Activated CD4-positive, alpha-beta T cell treated with anti-CD3 and anti-CD28 coated beads for 24 hours (primary cell): Measurements from ENCODE around the gene C5orf58.

ENCODE experiments used
- DNase-seq, 2 donors: peaks; one replicate each; pipeline ENCODE4 v3.0.0-alpha.2; 2020; ENCODE audit warnings: low read depth in 2 of 2

Gene C5orf58

DNA sequence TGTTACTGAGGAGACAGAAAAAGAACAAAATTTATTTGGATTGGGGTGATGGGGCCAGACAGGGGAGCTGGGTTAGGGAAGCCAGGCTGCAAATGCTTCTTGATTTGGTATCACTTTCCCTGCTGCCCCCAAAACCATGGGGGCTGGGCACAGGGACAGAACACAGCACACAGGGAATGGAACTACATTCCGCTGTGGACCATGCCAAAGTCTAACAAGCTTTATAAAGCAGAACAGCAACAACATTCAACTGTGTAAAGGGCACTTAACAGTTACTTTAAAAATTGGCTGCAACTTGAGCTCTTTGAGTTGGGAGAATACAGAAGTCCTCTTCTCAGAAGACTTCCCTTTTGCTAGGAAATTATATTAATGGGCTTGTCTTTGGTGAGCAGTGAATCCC is 23.8 kb downstream of the C5orf58 start:
- DNase-seq: no peak

DNA sequence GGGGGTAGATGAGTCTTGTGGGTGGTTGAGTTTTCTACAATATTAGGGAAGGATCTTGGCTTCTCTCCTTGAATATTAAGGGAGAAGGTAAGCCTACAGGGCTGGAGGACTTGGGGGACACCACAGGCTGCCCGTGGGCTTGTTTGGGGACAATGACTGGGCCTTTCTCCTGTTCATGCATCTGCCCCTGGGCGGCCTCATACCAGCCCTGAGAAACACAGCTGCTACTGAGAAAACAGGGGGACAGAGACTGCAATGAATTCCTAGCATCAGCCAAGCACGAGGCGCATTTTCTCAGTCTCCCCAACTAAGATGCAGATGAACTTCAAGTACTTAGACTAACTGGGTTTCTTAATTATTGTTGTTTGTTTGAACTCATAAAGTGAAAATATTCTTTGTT is 24.6 kb downstream of the C5orf58 start:
- DNase-seq: no peak

GRCh38 chr5:170261528-170262043 is 28.8 kb downstream of the C5orf58 start:
- DNase-seq: no peak

GRCh38 chr5:170262061-170263045 is 29.6 kb downstream of the C5orf58 start:
- no peak for DNase-seq

GRCh38 chr5:170263906-170264305 is 31.1 kb downstream of the C5orf58 start:
- no peak for DNase-seq

- no peak for DNase-seq
Observed at GRCh38 chr5:170265522-170265921, 32.7 kb downstream of the C5orf58 start.

DNA sequence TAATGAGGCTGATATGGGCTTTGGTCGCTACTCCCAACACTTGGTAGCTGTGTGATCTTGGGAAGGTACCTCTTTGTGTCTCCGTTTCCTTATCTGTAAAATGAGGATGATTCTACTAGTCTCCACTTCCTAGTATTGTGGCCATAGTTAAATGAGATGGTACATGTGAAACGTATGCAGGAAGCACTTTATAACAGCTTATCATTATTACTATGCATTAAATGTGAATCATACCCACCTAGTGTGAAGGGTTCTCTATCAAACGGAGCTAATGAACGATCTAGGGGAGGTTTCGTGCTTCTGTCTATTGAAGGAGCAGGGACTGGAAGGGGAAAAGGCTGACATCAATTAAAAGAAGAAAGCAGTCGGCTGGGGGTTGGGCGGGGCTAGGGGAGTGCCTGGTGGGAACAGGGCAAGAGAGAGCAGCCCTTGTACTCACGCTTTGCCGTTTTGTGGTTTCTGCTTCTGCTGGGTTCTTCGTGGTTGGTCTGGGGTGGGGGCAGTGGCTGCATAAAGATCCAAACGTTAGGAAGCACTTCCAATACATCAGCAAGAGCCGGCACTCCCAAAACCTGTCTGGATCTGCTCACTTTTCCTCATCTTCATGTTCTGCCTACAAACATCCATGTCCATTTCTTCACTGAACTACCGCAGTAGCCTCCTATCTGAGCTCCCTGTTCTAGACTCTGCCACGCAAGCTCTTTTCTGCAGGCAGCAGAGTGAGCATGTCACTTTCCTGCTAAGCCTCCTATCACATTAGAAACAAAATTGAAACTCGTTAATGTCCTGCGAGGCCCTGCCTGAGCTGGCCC is 34.0 kb downstream of the C5orf58 start:
- DNase-seq: peak in 1 of 2 donors; percentile 52

GRCh38 chr5:170267431-170268152 is 34.8 kb downstream of the C5orf58 start:
- DNase-seq: peak; percentile 75 to 77

- no peak for DNase-seq
Observed at GRCh38 chr5:170268153-170268689, 35.4 kb downstream of the C5orf58 start.

DNA sequence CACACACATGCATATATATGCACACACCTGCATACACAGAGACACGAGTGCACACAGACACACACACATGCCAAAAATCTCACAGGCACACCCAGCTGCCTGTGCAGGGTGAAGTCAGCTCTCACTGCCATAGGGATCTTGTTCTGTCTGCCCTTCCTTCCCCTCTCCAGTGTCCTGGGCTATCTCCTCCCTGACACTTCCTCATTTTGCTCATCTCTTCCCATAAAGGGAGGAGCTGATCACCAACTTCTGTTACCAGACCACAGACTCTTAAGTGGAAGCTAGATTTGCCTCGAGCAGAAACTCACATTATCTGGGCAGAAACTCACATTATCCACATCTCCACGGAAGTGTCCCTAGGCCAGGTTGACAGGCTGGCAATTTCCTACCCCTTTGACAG is 36.1 kb downstream of the C5orf58 start:
- no peak for DNase-seq

GRCh38 chr5:170269579-170269978 is 36.8 kb downstream of the C5orf58 start:
- DNase-seq: peak in 1 of 2 donors; percentile 39

GRCh38 chr5:170270293-170271069 is 37.7 kb downstream of the C5orf58 start:
- no peak for DNase-seq

DNA sequence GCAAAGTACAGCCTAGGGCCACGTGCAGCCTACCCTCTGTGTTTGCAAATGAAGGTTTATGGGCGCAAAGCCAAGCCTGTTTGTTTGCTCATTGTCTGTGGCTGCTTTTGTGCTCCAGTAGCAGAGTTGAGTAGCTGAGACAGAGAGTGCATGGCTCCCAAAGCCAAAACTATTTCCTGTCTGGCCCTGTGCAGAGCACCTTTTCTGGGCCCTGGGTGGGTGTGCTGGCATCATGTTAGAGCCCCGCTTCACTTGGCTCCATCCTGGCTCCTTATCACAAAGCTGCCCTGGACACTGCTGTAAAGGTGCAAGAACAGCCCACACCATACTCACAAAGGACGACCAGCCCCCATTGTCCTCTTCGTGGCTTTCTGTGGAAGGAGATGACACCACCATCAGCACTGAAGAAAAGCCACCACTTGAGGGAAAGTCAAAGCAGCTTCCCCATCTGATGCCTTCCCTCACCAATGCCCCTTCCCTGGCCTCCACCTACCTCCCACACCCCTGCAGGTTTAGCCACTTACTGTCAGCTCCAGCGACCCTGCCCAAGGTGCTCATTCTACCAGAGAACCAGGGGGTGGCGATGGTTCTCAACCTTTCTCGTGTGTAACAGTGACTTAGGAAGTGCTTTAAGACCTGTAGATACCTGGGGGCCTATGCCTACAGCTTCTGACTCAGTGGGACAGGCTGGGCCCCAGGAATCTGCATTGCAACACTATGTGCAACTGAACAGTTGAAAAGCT is 41.4 kb downstream of the C5orf58 start:
- DNase-seq: peak in 1 of 2 donors; percentile 51

DNA sequence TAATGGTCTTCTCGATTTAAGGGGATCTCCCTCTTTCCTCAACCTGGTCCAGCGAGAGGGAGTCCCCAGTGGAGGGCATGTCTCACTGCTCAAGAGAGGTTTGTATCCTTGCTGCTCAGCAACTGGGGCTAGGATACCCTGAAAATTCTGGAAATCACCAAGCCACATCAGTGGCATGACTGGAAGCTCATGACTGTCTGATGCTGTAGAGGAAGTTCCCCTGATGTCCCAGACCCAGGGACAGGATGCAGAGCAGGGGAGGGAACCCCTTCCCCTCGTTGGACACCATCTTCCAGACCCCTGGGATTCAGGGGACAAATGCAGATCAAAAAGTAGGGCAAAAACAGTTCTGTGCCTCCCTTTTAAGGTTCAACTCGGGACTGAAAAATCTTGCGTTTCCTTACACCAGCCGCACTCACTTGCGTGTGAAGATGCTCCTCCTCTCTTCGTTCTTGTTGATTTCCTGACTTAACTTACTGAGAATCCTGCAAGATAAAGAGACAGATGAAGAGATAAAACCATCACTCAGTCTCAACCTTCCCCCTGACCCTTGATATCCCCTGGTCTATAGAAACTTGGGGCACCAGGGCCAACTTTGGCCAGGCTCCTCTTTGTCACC is 42.7 kb downstream of the C5orf58 start:
- no peak for DNase-seq

DNA sequence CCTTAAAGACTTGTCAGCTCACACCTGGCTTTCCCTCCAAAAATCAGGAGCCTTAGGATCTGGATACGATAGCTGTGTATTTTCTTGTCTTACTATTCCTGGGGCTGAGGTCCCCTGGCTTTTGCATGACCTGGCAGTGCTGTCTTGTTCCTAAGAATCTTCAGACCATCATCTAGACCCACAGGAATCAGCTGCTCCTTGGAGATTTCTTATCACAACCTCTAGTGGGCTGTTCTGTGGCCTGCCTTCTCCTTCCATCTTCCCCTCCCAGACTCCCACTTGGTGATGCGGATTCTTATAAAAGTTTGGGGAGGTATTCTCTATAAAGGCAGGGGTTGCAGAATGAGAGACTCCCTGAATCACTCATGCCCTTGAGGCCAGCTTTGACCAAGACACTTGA is 43.4 kb downstream of the C5orf58 start:
- DNase-seq: no peak

DNA sequence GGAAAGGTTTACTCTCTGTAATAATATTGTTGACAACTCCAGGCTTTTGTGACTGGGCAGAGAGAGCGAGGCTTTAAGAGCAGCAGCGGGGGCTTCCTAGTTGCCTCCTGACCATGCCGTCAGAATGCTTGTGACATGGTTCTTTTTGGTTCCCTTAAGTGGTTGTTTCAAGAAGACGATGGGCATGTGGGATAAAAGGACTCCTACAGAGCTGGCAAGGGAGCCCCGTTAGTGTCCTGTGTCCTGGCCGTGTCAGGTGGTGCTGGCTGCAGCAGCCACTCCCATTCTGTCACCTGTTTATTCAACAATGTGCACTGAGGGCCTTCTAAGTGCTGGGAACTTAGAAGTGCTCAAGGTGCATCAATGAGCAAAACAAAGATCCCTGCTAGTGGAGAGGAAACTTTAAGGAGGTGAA is 45.1 kb downstream of the C5orf58 start:
- no peak for DNase-seq

DNA sequence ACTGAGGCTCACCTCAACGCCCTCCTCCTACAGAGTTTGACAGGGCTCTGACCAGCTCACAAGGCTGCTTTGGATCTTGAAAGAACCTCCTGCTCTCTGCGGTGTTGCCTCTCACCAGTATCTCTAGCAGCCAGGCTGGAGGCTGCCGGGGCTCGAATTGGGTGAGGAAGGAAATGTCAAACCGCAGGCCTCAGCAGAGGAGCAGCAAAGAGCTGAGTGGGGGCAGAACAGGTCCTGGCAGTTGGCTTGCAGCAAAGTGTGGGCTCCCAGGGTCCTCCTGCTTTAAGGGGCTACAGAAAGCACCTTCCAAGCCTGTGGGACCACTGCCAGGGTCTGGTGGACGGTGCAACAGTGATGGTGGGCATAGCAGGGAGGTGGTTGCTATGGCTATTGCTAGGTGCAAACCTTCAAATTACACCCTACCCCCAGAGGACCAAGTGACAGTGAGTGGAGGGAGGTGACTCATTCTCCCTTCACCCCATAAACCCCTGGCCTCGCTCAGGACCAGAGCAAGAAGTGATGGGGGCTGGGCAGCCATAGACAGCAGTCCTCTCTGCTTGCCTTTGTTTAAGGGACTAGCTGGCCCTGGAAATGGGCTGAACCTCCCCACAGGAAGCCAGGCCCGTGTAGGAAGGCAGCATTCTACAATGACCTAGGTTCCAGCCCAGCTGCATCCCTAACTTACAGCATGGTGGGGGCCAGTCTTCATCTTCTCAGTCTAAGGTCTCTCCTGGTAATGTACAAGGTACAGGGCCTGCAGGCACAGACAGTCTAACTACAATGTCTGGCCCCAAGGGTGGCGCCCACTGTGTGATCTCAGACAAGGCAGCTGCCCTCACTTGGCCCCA is 46.0 kb downstream of the C5orf58 start:
- peak; percentile 64 to 73 for DNase-seq

DNA sequence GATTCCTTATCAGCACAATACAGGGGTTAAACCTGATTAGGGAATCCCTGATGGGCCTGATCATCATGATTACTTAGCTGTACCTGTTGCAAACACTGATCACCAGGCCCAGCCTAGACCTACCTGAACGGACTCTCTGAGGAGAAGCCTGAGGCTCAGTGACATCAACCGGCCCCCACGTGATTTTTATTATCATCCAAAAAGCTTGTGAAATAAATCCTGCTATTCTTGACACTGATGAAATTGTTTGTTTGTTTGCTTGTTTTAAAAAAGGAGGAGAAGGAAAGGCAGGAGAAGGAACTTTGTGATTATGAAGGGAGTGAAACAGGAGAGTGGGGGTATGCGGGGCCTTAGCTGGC is 46.7 kb downstream of the C5orf58 start:
- DNase-seq: no peak
